ENCODE results near the gene NELFCD. TPM values are rescaled to one million over a fixed set of nuclear protein-coding genes. Genes with fewer than 3 reads are reported as not detected.

The NELFCD gene
- total and polyA plus RNA-seq, 10 of the 15 experiments (the other 5 are each of a cell fraction or from before 2014, with no cell fraction given), result 8.9 to 109 (median 82.9) TPM

DNA sequence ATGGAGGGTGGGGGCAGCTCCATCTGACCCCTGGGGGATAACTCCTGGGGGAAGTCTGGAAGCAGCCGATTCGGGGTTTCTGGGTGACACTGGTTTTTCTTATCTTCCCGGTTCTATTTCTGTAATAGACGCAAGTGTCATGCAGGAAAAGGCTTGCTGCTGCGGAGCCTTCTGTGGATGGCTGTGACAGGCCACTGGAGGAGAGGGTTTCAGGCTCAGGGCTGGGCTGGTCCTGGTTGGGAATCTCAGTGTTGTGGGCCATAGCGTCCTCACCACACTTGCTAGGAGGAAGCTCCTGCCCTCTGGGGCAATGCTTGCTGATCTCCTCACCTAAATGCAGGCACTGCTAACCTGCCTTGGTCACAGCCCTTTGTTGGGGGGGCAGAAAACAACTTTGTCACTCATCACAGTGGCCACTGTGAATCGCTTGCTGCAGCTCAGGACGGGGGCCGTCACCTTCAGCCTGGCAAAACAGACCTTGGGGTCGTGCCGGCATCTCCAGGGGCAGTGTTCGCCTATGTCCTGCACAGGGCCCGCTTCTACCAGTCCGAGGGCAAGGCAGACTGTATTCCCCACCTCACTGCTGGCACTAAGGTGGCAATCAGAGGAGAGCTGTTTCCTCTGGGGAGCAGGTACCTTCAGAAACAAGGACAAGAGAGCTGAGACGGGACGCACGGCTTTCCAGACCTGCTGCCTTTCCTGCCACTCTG, 33.8 kb downstream of the NELFCD start:
- H4K20me1 ChIP-seq (ENCODE audit: control insufficient read depth, insufficient read depth), result no peaks in the 10 kb centered on the region
- DNase-seq (ENCODE audit: low read depth, low spot score) (no peak), FAIRE-seq (no peak), ATAC-seq (no peak)
- TF ChIP-seq EP300 (IDR thresholded peaks at IDR 0.05; ENCODE audit: borderline replicate concordance in 1 of 2, control insufficient read depth in 1 of 2, low read depth in 2 of 2, low read length in 2 of 2), result no peak
- TF ChIP-seq MEF2B (IDR thresholded peaks at IDR 0.05; ENCODE audit: partially characterized antibody, poor library complexity, severe bottlenecking), result no peak
- TF ChIP-seq RELB (IDR thresholded peaks at IDR 0.05; ENCODE audit: low read depth), result no peak
- no peak for TF ChIP-seq ZNF274 (IDR thresholded peaks at IDR 0.05; ENCODE audit: insufficient read depth, insufficient read length)
- no peak for TF ChIP-seq FOS (IDR thresholded peaks at IDR 0.05; ENCODE audit: borderline replicate concordance, extremely low read depth, insufficient read length)
- TF ChIP-seq MXI1 (IDR thresholded peaks at IDR 0.05; ENCODE audit: low read depth, low read length), result no peak
- no peak for TF ChIP-seq POLR2A (IDR thresholded peaks at IDR 0.05; ENCODE audit: low read depth, low read length)
- no peak for TF ChIP-seq ZSCAN29 (IDR thresholded peaks at IDR 0.05)
- H2AFZ ChIP-seq (ENCODE audit: control insufficient read depth, low read depth, low read length), result no peak overlapping the region
- H3K9ac ChIP-seq (ENCODE audit: control insufficient read depth, insufficient read depth, low read length), result no peak overlapping the region
- H3K36me3 ChIP-seq (ENCODE audit: control insufficient read depth in 2 of 2, insufficient read depth in 2 of 2, low read length in 1 of 2), result peaks cover 0 to 1% of the 10 kb centered on the region in 2 experiments; a peak in 2 of 4 replicates
- RAD21 ChIA-PET (ENCODE audit: unreplicated experiment), result no interaction called here
- no peaks in the 10 kb centered on the region for H3K79me2 ChIP-seq (ENCODE audit: control insufficient read depth, insufficient read depth, low read length)
- H3K27ac ChIP-seq (ENCODE audit: control insufficient read depth, insufficient read depth), result no peak overlapping the region
- no peak overlapping the region for H3K4me2 ChIP-seq (ENCODE audit: control insufficient read depth, insufficient read depth)
- no TSS peak for BruUV-seq (replicated peaks)
- POLR2A ChIA-PET, result no interaction called here
- SMC1A ChIA-PET (ENCODE audit: uncharacterized antibody, unreplicated experiment), result no interaction called here
- H3K9me3 ChIP-seq (replicated peaks; ENCODE audit: control insufficient read depth, insufficient read depth, low read length), result no peaks in the 10 kb centered on the region
- in situ Hi-C loops (cut with MboI) (no loop called here), intact Hi-C loops (cut with micrococcal nuclease; ENCODE audit: unreplicated experiment) (no loop called here)
- CTCF ChIA-PET, result no interaction called here
- H3K27me3 ChIP-seq (replicated peaks in 1 of 2; ENCODE audit: control insufficient read depth in 2 of 2, insufficient read depth in 2 of 2, low read length in 1 of 2), result no peaks in the 10 kb centered on the region
- peaks cover 11% of the 10 kb centered on the region for H3K4me1 ChIP-seq (ENCODE audit: control insufficient read depth, insufficient read depth, low read length)
- no peak overlapping the region for H3K4me3 ChIP-seq
- WGBS (ENCODE audit: insufficient coverage, insufficient replicate concordance, low lambda C conversion rate, missing lambda C conversion rate), result 88% methylated on average over 17 of the region's 17 CpGs
